ENCODE measurements around the gene EQTN. TPM values are rescaled to one million over a fixed set of nuclear protein-coding genes. Genes with fewer than 3 reads are reported as not detected.

EQTN gene
- total RNA-seq, 1 donor from 2014 or later = not detected

- peak overlapping the region; percentile 73 for H3K27ac ChIP-seq
- H3K4me3 ChIP-seq = no peak overlapping the region
- no peaks in the 10 kb centered on the region for H3K9me3 ChIP-seq
- DNase-seq (ENCODE audit: extremely low spot score in 2 of 2) = no peak
- intact Hi-C loops (cut with DNase I) = loop anchor here (5.0 kb wide), 1 partner anchor 206 kb away; no protein-coding TSS in a partner anchor
- H3K27me3 ChIP-seq = no peaks in the 10 kb centered on the region
- peaks cover 52% of the 10 kb centered on the region for H3K4me1 ChIP-seq
- no peaks in the 10 kb centered on the region for H3K36me3 ChIP-seq
- TF ChIP-seq POLR2AphosphoS5 (IDR thresholded peaks at IDR 0.05; ENCODE audit: insufficient read depth in 1 of 2, low read depth in 1 of 2) (no peak), POLR2A (IDR thresholded peaks at IDR 0.05) (no peak), CTCF (IDR thresholded peaks at IDR 0.05) (no peak)
Observed at GRCh38 chr9:27336126-27336525, 39.2 kb upstream of the EQTN start.

DNA sequence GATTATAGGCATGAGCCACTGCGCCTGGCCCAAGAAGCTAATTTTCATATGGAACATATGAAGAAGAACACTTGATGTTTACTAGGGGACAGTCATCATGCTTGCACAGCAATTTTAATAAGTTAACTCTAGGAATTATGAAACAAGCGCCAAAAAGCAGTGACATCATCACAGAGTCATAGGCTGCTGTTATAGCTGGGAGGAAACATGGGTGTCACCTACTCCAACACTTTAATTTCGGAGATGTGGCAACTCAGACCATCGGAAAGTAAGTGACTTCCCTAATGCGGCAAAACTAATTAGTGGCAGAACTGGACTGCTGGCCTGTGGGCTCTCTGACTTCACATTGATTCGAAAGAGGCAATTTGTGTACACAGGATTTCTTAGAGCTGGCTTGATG lies 38.1 kb upstream of the EQTN start:
- peaks cover 0 to 7% of the 10 kb centered on the region in 2 donors for H3K36me3 ChIP-seq
- H3K27ac ChIP-seq = no peak overlapping the region
- intact Hi-C loops (cut with DNase I) = loop anchor here (5.0 kb wide), 1 partner anchor 207 kb away; no protein-coding TSS in a partner anchor
- no peaks in the 10 kb centered on the region for H3K9me3 ChIP-seq
- no peaks in the 10 kb centered on the region for H3K27me3 ChIP-seq
- no peak for TF ChIP-seq POLR2AphosphoS5 (IDR thresholded peaks at IDR 0.05; ENCODE audit: insufficient read depth in 1 of 2, low read depth in 1 of 2)
- TF ChIP-seq POLR2A (IDR thresholded peaks at IDR 0.05) = no peak
- no peak for TF ChIP-seq CTCF (IDR thresholded peaks at IDR 0.05)
- DNase-seq (ENCODE audit: extremely low spot score in 2 of 2) = no peak
- no peak overlapping the region for H3K4me3 ChIP-seq
- peaks cover 41% of the 10 kb centered on the region for H3K4me1 ChIP-seq

DNA sequence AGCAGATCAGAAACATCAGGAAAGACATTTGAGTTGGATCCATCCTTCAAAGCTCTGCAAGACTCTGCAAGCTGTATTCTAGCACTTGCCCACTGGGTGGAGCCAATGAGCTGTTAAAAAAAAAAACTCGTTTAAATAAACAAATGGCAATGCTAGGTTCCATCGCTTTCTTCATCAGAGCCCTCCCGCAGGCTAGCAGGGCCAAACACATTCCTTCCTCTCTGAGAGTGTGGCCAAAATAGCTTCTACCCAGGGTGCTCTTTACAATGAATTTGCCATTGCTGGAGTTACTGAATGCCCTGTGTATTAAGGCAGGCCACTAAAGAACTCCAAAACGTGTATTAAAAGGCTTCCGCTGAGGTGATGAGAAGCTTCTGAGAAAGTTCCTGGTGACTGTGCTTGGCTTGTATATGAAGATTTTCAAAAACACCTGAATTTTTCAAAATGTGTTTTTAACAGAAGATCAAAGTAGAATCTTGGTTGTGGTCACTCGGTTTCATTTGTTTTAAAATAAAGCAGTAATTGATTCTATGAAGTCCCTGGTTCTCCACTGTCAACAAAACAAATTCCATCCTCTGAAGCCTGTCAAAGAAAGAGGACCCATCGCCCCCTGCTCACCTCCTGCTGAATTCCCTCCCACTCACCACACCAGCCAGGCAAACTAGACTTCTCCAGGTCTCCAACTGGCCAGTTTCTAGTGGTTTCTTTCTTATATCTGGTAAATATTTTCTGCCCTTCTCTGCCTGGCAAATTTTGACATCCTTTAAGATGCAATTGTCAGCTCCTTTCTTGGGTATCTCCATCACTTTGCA lies 36.5 kb upstream of the EQTN start:
- Histone ChIP-seq H3K36me3 (peaks cover 0 to 12% of the 10 kb centered on the region in 2 donors), H3K9me3 (no peaks in the 10 kb centered on the region), H3K27ac (no peak overlapping the region), H3K27me3 (no peaks in the 10 kb centered on the region), H3K4me1 (peaks cover 25% of the 10 kb centered on the region), H3K4me3 (no peak overlapping the region)
- DNase-seq (ENCODE audit: extremely low spot score in 2 of 2) = no peak
- intact Hi-C loops (cut with DNase I) = no loop called here
- TF ChIP-seq POLR2A (IDR thresholded peaks at IDR 0.05) (no peak), POLR2AphosphoS5 (IDR thresholded peaks at IDR 0.05; ENCODE audit: insufficient read depth in 1 of 2, low read depth in 1 of 2) (peak in 1 of 2 donors; percentile 76), CTCF (IDR thresholded peaks at IDR 0.05) (peak; percentile 71 to 91 (median 74))

- Histone ChIP-seq H3K9me3 (no peaks in the 10 kb centered on the region), H3K27me3 (no peaks in the 10 kb centered on the region), H3K27ac (no peak overlapping the region), H3K4me3 (no peak overlapping the region), H3K4me1 (peaks cover 5% of the 10 kb centered on the region), H3K36me3 (peaks cover 0 to 12% of the 10 kb centered on the region in 2 donors)
- intact Hi-C loops (cut with DNase I) = no loop called here
- no peak for TF ChIP-seq CTCF (IDR thresholded peaks at IDR 0.05)
- TF ChIP-seq POLR2A (IDR thresholded peaks at IDR 0.05) = no peak
- no peak for TF ChIP-seq POLR2AphosphoS5 (IDR thresholded peaks at IDR 0.05; ENCODE audit: insufficient read depth in 1 of 2, low read depth in 1 of 2)
- DNase-seq (ENCODE audit: extremely low spot score in 2 of 2) = no peak
Observed at GRCh38 chr9:27331393-27331792, 34.4 kb upstream of the EQTN start.

- Histone ChIP-seq H3K9me3 (no peaks in the 10 kb centered on the region), H3K36me3 (peaks cover 0 to 12% of the 10 kb centered on the region in 2 donors), H3K4me3 (no peak overlapping the region), H3K4me1 (peaks cover 5% of the 10 kb centered on the region), H3K27ac (no peak overlapping the region), H3K27me3 (no peaks in the 10 kb centered on the region)
- TF ChIP-seq POLR2A (IDR thresholded peaks at IDR 0.05) (no peak), POLR2AphosphoS5 (IDR thresholded peaks at IDR 0.05; ENCODE audit: insufficient read depth in 1 of 2, low read depth in 1 of 2) (no peak)
- intact Hi-C loops (cut with DNase I) = no loop called here
- no peak for DNase-seq (ENCODE audit: extremely low spot score in 2 of 2)
Observed at GRCh38 chr9:27329291-27329690, 32.3 kb upstream of the EQTN start.

Measured in vagina (tissue), 2 donors.